RWPE1 (cell line): Measurements from ENCODE around the gene RPL36.
"Not testable (repeated sequence)": the region's sequence is repeated elsewhere in the genome, so short reads cannot be mapped to it uniquely, and the experiment has no call there.

Experiments
- CTCF ChIA-PET: fragments of 350-600 bp; sonication (Branson Sonifier 250); formaldehyde crosslinking; extraction: SDS; loops from one replicate; lab custom pipeline; 2021; lab: Yijun Ruan, JAX
- POLR2A ChIA-PET: fragments of 400-600 bp; formaldehyde crosslinking; extraction: SDS; loops from one replicate; lab custom pipeline; 2020; ENCODE audit warnings: antibody characterized with exemption; ENCODE audit not compliant: low non-redundant PET; lab: Yijun Ruan, JAX
- DNase-seq: peaks from one replicate; pipeline ENCODE4 v3.0.0; 2012; ENCODE audit warnings: low spot score
- H3K27ac ChIP-seq: fragments of 450-650 bp; 2 replicates; pipeline ENCODE4 v1.5.1; 2017
- CTCF ChIP-seq: fragments of 450-650 bp; conservative IDR thresholded peaks from 2 replicates; pipeline ENCODE4 v1.5.1; 2017; ENCODE audit warnings: low read depth, mild to moderate bottlenecking

Gene RPL36

GRCh38 chr19:5700455-5701092, 10.5 kb downstream of the RPL36 start:
- H3K27ac ChIP-seq: peak overlapping the region; percentile 68
- DNase-seq: no peak
- no peak for TF ChIP-seq CTCF
- POLR2A ChIA-PET: no interaction called here
- CTCF ChIA-PET: interaction anchor here (0.6 kb wide), 1 partner anchor 955 kb away, joined by 7 read pairs; no protein-coding TSS in a partner anchor

- DNase-seq, CTCF ChIA-PET, H3K27ac ChIP-seq: not testable (repeated sequence)
- POLR2A ChIA-PET: interaction anchor here (0.6 kb wide), 1 partner anchor 257 kb away, joined by 3 read pairs; no protein-coding TSS in a partner anchor
Measured at GRCh38 chr19:5702053-5702410, 11.9 kb downstream of the RPL36 start.

- ChIA-PET CTCF (interaction anchor here (0.6 kb wide), 1 partner anchor 14 kb away, joined by 4 read pairs; no protein-coding TSS in a partner anchor), POLR2A (interaction anchor here (0.6 kb wide), 1 partner anchor 16 kb away, joined by 3 read pairs; the partner anchor contains the start of genes CATSPERD and LONP1)
- TF ChIP-seq CTCF: no peak
- peak overlapping the region; percentile 28 for H3K27ac ChIP-seq
- DNase-seq: no peak
Measured at GRCh38 chr19:5703819-5704818, 14.0 kb downstream of the RPL36 start.

GRCh38 chr19:5705552-5705951, 15.5 kb downstream of the RPL36 start:
- POLR2A ChIA-PET: interaction anchor here (0.5 kb wide), 1 partner anchor 1409 kb away, joined by 3 read pairs; no protein-coding TSS in a partner anchor
- no peak for DNase-seq
- CTCF ChIA-PET: interaction anchor here (1.2 kb wide), 1 partner anchor 18 kb away, joined by 4 read pairs; no protein-coding TSS in a partner anchor
- no peak overlapping the region for H3K27ac ChIP-seq
- TF ChIP-seq CTCF: no peak

- no peak for TF ChIP-seq CTCF
- CTCF ChIA-PET: interaction anchor here (1.2 kb wide), 1 partner anchor 20 kb away, joined by 4 read pairs; no protein-coding TSS in a partner anchor
- H3K27ac ChIP-seq: no peak overlapping the region
- POLR2A ChIA-PET: no interaction called here
- no peak for DNase-seq
Measured at GRCh38 chr19:5706876-5707573, 16.9 kb downstream of the RPL36 start.

GRCh38 chr19:5707576-5708575, 17.8 kb downstream of the RPL36 start:
- CTCF ChIA-PET: no interaction called here
- no peak for DNase-seq
- no peak overlapping the region for H3K27ac ChIP-seq
- no peak for TF ChIP-seq CTCF
- POLR2A ChIA-PET: no interaction called here
